ENCODE results near the gene TBC1D20.

- TF ChIP-seq CTCF (conservative IDR thresholded peaks at IDR 0.05), result no peak
- TF ChIP-seq EZH2 (IDR thresholded peaks at IDR 0.05; ENCODE audit: low read depth), result no peak
Measured at GRCh38 chr20:487655-488054, 25.3 kb upstream of the TBC1D20 start.
